Measurements from ENCODE around the gene CDYL. TPM values are rescaled to one million over a fixed set of nuclear protein-coding genes. Genes with fewer than 3 reads are reported as not detected.
A peak's percentile ranks its signal among the peaks of the same experiment; 100 is the strongest.

Gene CDYL
- 61.2 TPM for polyA plus RNA-seq (2013, experiment 1 of 2)
- polyA plus RNA-seq (2013, experiment 2 of 2), result 65.2 TPM

DNA sequence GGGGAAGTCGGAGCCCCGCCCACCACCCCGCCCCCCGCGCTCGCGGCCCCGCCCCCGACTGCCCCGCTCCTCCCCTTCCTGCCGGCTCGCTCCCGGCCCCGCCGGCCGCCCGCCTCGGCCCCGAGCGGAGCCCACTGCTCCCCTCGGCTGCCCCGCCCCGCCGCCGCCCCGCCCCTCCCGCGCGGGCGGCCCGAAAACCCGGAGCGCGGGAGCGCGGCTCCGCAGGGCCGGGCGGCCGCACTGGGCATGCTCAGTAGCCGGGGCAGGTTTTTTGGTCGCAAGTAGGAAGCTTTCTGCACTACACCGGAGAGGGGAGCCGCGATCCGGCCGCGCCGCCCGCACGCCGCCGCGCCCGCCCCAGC lies at the start of gene CDYL:
CDYL (plus strand) TSS at position 274 of the 362 bp plus-strand sequence. CDS start 380 bp downstream, outside the sequence.
- peak within 1 kb of the TSS; percentile 89 for H3K4me3 ChIP-seq (ENCODE audit: low read length)
- H3K27me3 ChIP-seq (ENCODE audit: insufficient read depth, low read length), result peaks cover 48% of the 10 kb centered on the region
- H3K36me3 ChIP-seq (ENCODE audit: insufficient read depth, low read length), result no peaks in the 10 kb centered on the region
- WGBS, result under 1% methylated on average over 46 of the region's 55 CpGs
- H3K27ac ChIP-seq (ENCODE audit: low read depth, low read length), result peak within 1 kb of the TSS; percentile 59; the same call in 1 of the 2 replicates
- peaks cover 32% of the 10 kb centered on the region for H3K4me1 ChIP-seq (ENCODE audit: insufficient read depth, low read length)
- H3K9me3 ChIP-seq (ENCODE audit: insufficient read depth, low read depth, low read length), result peaks cover 7% of the 10 kb centered on the region; the same call in 1 of the 2 replicates
- H3K9ac ChIP-seq (ENCODE audit: low read depth, low read length), result peak within 1 kb of the TSS; percentile 86

DNA sequence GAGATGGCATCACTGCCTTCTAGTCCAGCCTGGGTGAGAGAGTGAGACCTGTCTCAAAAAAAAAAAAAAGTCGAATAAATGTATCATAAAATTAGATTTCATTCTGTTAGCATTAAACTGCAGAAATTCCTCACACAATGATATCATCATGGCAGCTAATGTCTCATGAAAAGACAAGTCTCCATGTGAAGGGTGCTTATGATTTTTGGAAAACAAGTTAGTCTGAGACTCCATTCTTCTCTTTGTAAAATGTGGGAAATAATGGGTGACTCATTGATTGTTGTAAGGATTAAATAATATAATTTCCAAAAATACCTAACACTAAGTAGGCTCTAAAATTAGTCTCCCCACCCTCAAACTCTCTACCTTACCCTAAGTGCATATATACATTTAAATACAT lies 49.6 kb upstream of the CDYL start:
- 100% methylated on average over 1 of the region's 1 CpG for WGBS
- no peaks in the 10 kb centered on the region for H3K27me3 ChIP-seq (ENCODE audit: insufficient read depth, low read length)
- no peaks in the 10 kb centered on the region for H3K9me3 ChIP-seq (ENCODE audit: insufficient read depth, low read depth, low read length)
- peaks cover 13% of the 10 kb centered on the region for H3K4me1 ChIP-seq (ENCODE audit: insufficient read depth, low read length)
- H3K4me3 ChIP-seq (ENCODE audit: low read length), result no peak overlapping the region
- no peaks in the 10 kb centered on the region for H3K36me3 ChIP-seq (ENCODE audit: insufficient read depth, low read length)
- no peak overlapping the region for H3K9ac ChIP-seq (ENCODE audit: low read depth, low read length)
- no peak overlapping the region for H3K27ac ChIP-seq (ENCODE audit: low read depth, low read length)

DNA sequence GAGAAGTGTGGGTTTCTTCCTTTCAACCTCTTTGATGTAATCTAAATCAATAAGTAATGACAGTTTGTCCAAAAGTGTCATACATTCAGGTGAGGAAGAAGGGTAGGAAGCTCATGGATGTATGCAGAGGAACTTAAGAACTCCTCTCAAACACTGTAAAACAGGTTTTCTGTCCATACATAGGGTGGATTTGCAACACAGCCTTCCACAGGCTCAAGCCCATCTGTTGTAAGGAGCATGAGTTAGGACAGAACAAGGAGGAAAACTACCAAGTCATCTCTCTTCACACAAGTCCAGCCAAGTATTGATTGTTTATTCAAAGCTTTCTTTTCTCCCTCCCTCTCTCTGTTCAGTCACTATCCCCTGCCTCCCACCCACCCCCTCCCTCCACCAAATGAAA lies 49.0 kb upstream of the CDYL start:
- H3K9me3 ChIP-seq (ENCODE audit: insufficient read depth, low read depth, low read length), result no peaks in the 10 kb centered on the region
- no peaks in the 10 kb centered on the region for H3K27me3 ChIP-seq (ENCODE audit: insufficient read depth, low read length)
- no peak overlapping the region for H3K9ac ChIP-seq (ENCODE audit: low read depth, low read length)
- no peaks in the 10 kb centered on the region for H3K36me3 ChIP-seq (ENCODE audit: insufficient read depth, low read length)
- H3K27ac ChIP-seq (ENCODE audit: low read depth, low read length), result no peak overlapping the region
- H3K4me1 ChIP-seq (ENCODE audit: insufficient read depth, low read length), result peaks cover 13% of the 10 kb centered on the region
- no peak overlapping the region for H3K4me3 ChIP-seq (ENCODE audit: low read length)

DNA sequence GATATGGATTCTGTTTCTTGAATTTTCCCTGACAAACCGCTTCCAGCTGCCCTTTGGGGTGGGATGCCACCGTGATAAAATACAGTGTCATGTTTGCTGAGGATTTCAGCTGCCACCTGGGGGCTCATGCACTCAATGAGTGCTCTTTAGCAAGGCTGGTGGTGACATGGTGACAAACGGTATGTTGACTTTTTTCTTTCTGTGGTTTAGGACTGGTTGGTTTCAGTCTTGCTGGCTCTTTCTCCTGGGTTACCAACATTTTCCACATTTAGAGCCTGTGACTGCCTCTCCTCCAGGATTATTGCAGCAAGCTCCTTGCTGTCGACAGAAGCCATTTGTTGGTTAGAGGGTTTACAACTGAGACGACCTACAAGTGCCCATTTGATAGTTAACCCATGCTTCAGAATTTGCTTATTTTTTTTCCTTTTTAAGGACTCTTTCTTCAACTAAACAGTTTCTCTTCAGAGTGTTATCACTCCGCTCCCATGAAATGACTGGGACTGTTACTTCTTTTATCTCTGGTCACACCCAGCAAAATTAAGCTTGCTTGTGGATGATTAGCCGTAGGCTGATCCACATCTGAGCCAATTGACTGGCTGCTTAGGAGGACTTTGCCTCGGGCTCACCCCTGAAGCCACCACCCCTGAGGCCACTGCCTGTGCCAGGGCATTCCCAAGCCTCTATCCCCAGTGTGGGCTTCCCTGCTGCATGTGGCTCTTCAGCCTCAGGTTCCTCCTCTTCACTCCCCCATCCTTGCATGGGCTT lies 48.4 kb upstream of the CDYL start:
- 62% methylated on average over 8 of the region's 8 CpGs for WGBS
- Histone ChIP-seq H3K9me3 (ENCODE audit: insufficient read depth, low read depth, low read length) (no peaks in the 10 kb centered on the region), H3K9ac (ENCODE audit: low read depth, low read length) (no peak overlapping the region), H3K27me3 (ENCODE audit: insufficient read depth, low read length) (no peaks in the 10 kb centered on the region), H3K27ac (ENCODE audit: low read depth, low read length) (no peak overlapping the region), H3K4me3 (ENCODE audit: low read length) (no peak overlapping the region), H3K4me1 (ENCODE audit: insufficient read depth, low read length) (peaks cover 16% of the 10 kb centered on the region), H3K36me3 (ENCODE audit: insufficient read depth, low read length) (no peaks in the 10 kb centered on the region)

DNA sequence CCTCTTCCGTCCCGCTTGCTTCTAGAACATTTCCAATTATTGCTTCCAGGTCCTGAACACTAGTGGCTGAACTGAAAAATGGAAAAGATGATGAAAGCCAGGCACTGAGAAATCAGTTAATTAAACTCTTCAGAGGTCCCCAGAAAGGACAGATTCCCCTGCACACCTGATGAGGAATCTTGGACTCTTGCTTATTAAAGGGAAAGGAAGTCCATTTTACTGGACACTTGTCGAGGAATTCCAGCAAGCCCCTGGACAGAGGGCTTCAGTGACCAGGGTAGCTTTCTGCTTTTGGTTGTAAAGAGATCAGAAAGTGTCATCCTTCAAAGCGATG lies 47.8 kb upstream of the CDYL start:
- Histone ChIP-seq H3K9me3 (ENCODE audit: insufficient read depth, low read depth, low read length) (no peaks in the 10 kb centered on the region), H3K4me1 (ENCODE audit: insufficient read depth, low read length) (peaks cover 16% of the 10 kb centered on the region), H3K9ac (ENCODE audit: low read depth, low read length) (no peak overlapping the region), H3K4me3 (ENCODE audit: low read length) (no peak overlapping the region), H3K27me3 (ENCODE audit: insufficient read depth, low read length) (no peaks in the 10 kb centered on the region), H3K36me3 (ENCODE audit: insufficient read depth, low read length) (no peaks in the 10 kb centered on the region), H3K27ac (ENCODE audit: low read depth, low read length) (no peak overlapping the region)
- WGBS, result 97% methylated on average over 4 of the region's 4 CpGs

GRCh38 chr6:4728926-4729325 lies 47.3 kb upstream of the CDYL start:
- H3K27ac ChIP-seq (ENCODE audit: low read depth, low read length), result no peak overlapping the region
- H3K4me3 ChIP-seq (ENCODE audit: low read length), result no peak overlapping the region
- no peaks in the 10 kb centered on the region for H3K9me3 ChIP-seq (ENCODE audit: insufficient read depth, low read depth, low read length)
- peaks cover 15% of the 10 kb centered on the region for H3K4me1 ChIP-seq (ENCODE audit: insufficient read depth, low read length)
- H3K27me3 ChIP-seq (ENCODE audit: insufficient read depth, low read length), result no peaks in the 10 kb centered on the region
- no peak overlapping the region for H3K9ac ChIP-seq (ENCODE audit: low read depth, low read length)
- WGBS, result 42% methylated on average over 2 of the region's 2 CpGs
- no peaks in the 10 kb centered on the region for H3K36me3 ChIP-seq (ENCODE audit: insufficient read depth, low read length)

DNA sequence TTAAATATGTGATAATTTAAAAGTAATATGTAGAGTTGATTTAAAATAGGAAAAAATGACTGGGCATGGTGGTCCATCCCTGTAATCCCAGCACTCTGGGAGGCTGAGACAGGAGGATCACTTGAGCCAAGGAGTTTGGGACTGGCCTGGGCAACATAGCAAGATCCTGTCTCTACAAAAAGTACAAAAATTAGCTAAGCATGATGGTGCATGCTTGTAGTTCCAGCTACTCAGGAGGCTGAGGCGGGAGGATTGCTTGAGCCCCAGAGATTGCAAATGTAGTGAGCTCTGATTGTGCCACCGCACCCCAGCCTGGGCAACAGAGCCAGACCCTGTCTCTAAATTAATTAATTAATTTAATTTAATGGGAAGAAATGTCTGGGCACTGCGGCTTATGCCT lies 44.2 kb upstream of the CDYL start:
- Histone ChIP-seq H3K27ac (ENCODE audit: low read depth, low read length) (no peak overlapping the region), H3K4me3 (ENCODE audit: low read length) (no peak overlapping the region), H3K4me1 (ENCODE audit: insufficient read depth, low read length) (peaks cover 22% of the 10 kb centered on the region), H3K9ac (ENCODE audit: low read depth, low read length) (no peak overlapping the region), H3K9me3 (ENCODE audit: insufficient read depth, low read depth, low read length) (no peaks in the 10 kb centered on the region), H3K27me3 (ENCODE audit: insufficient read depth, low read length) (no peaks in the 10 kb centered on the region), H3K36me3 (ENCODE audit: insufficient read depth, low read length) (no peaks in the 10 kb centered on the region)
- 93% methylated on average over 2 of the region's 3 CpGs for WGBS

DNA sequence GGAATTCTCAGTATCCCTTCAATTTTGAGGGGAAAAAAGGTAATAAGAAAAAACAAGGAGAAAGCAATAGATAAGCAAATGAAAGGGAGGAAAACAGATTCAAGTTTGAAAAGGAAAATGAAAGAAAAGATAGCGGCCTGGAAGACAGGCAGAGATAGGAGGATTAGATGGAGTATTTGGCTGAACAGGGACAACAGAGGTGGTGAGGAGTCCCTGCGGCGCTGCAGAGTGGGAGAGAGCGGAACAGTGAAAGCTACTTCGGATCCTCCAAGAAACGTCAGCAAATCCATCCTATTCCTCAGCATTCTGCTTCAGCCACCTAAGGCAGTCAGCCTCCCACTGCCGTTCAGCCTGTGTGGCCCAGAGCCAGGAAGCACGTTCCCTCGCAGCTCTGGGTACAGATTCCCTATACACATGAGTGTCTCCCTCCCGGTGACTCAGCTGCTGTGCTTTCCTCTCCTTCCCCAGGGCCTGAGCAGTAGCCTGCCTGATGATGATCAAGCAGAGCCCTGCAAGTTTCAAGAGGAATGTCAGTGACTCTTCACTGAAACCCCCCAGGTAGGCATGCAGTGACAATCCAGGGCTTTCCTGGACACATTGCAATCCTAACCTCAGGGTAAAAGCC lies 43.4 kb upstream of the CDYL start:
- Histone ChIP-seq H3K36me3 (ENCODE audit: insufficient read depth, low read length) (no peaks in the 10 kb centered on the region), H3K4me3 (ENCODE audit: low read length) (no peak overlapping the region), H3K27me3 (ENCODE audit: insufficient read depth, low read length) (no peaks in the 10 kb centered on the region), H3K4me1 (ENCODE audit: insufficient read depth, low read length) (peaks cover 19% of the 10 kb centered on the region), H3K27ac (ENCODE audit: low read depth, low read length) (no peak overlapping the region), H3K9ac (ENCODE audit: low read depth, low read length) (peak overlapping the region; percentile 0; the same call in 1 of the 2 replicates), H3K9me3 (ENCODE audit: insufficient read depth, low read depth, low read length) (no peaks in the 10 kb centered on the region)
- 23% methylated on average over 10 of the region's 10 CpGs for WGBS

DNA sequence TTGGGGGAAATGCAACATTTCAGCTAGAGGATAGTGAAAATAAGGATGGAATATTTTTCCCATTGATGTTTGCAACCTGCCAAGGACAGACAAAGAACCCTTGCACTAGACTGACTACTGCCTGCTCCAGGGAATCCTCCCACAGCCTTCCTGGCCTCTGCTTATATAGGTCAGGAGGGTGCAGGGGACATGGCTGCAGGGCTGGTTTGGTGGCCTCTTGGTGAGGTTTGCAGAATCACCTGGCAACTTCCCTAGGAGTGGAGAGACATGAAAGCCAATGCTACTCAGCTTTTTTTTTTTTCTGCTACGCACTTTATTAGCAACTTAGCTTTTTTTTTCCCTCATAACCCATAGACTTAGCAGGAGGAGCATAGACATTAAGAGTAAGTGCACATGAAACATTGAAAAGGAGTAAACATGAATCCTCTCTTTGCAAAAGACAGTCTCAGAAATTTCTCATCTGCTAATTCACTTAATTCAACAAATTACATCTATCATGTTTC lies 39.8 kb upstream of the CDYL start:
- no peak overlapping the region for H3K9ac ChIP-seq (ENCODE audit: low read depth, low read length)
- H3K4me3 ChIP-seq (ENCODE audit: low read length), result no peak overlapping the region
- H3K9me3 ChIP-seq (ENCODE audit: insufficient read depth, low read depth, low read length), result no peaks in the 10 kb centered on the region
- no peak overlapping the region for H3K27ac ChIP-seq (ENCODE audit: low read depth, low read length)
- WGBS, result 80% methylated on average over 1 of the region's 1 CpG
- H3K27me3 ChIP-seq (ENCODE audit: insufficient read depth, low read length), result no peaks in the 10 kb centered on the region
- H3K4me1 ChIP-seq (ENCODE audit: insufficient read depth, low read length), result peaks cover 19% of the 10 kb centered on the region
- H3K36me3 ChIP-seq (ENCODE audit: insufficient read depth, low read length), result no peaks in the 10 kb centered on the region

- H3K36me3 ChIP-seq (ENCODE audit: insufficient read depth, low read length), result no peaks in the 10 kb centered on the region
- H3K27me3 ChIP-seq (ENCODE audit: insufficient read depth, low read length), result no peaks in the 10 kb centered on the region; the same call in 1 of the 2 replicates
- no peak overlapping the region for H3K9ac ChIP-seq (ENCODE audit: low read depth, low read length)
- no peaks in the 10 kb centered on the region for H3K9me3 ChIP-seq (ENCODE audit: insufficient read depth, low read depth, low read length)
- no peaks in the 10 kb centered on the region for H3K4me1 ChIP-seq (ENCODE audit: insufficient read depth, low read length)
- no peak overlapping the region for H3K27ac ChIP-seq (ENCODE audit: low read depth, low read length)
- no peak overlapping the region for H3K4me3 ChIP-seq (ENCODE audit: low read length)
- WGBS, result 89% methylated on average over 5 of the region's 6 CpGs
Observed at GRCh38 chr6:4740032-4740431, 36.2 kb upstream of the CDYL start.

GRCh38 chr6:4743062-4743461 lies 33.1 kb upstream of the CDYL start:
- Histone ChIP-seq H3K27ac (ENCODE audit: low read depth, low read length) (no peak overlapping the region), H3K9ac (ENCODE audit: low read depth, low read length) (no peak overlapping the region), H3K9me3 (ENCODE audit: insufficient read depth, low read depth, low read length) (no peaks in the 10 kb centered on the region), H3K4me1 (ENCODE audit: insufficient read depth, low read length) (no peaks in the 10 kb centered on the region), H3K27me3 (ENCODE audit: insufficient read depth, low read length) (no peaks in the 10 kb centered on the region; the same call in 1 of the 2 replicates), H3K4me3 (ENCODE audit: low read length) (no peak overlapping the region), H3K36me3 (ENCODE audit: insufficient read depth, low read length) (no peaks in the 10 kb centered on the region)
- WGBS, result 88% methylated on average over 2 of the region's 2 CpGs

Measured in HUES64 (cell line).